ENCODE measurements around the gene TBC1D7. TPM values are rescaled to one million over a fixed set of nuclear protein-coding genes. Genes with fewer than 3 reads are reported as not detected.

Gene TBC1D7
- total RNA-seq, 1 donor from 2014 or later: 27.9 TPM

DNA sequence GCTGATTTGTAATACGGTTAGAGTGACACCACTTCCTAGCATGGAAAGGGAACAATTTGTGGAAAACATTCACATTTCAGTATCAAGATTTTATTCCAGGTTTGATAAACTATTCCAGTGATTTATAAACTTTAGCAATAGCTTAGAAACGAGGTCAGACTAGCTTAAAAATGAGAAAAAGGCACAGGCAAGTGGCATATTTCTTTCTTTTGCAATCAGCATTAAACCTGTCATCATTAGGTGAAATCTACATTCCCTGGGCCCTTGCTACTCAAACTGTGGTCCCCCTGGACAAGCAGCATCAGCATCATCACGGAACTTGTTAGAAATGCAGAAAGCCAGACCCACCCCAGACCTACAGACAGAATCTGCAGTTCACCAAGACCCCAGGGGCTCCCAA lies 29.9 kb downstream of the TBC1D7 start:
- no peak for FAIRE-seq

DNA sequence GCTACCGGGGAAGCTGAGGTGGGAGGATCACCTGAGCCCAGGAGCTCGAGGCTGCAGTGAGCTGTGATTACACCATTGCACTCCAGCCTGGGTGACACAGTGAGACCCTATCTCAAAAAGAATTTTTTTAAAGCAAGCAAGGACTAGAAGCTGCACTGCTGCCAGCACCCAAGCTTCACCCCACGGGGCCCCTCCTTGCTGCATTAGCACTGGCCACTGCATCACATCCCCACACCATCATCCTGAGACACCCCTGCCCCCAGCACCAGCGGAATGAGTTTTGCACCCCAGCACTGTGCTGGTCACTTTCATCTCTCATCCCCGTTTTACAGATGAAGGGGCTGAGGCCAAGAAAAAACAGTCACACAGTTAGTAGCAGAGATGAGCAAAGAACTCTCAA lies 30.9 kb downstream of the TBC1D7 start:
- DNase-seq (ENCODE audit: low read depth) (no peak), FAIRE-seq (no peak)
- Histone ChIP-seq H3K4me2 (ENCODE audit: low read length) (no peak overlapping the region), H3K4me3 (ENCODE audit: insufficient read depth, low read depth, low read length) (no peak overlapping the region), H3K27me3 (ENCODE audit: insufficient read depth, low read length) (no peaks in the 10 kb centered on the region), H3K9ac (ENCODE audit: low read length) (no peak overlapping the region), H3K4me1 (ENCODE audit: insufficient read depth, low read length) (peaks cover 2% of the 10 kb centered on the region), H4K20me1 (ENCODE audit: insufficient read depth, low read length) (peaks cover 5% of the 10 kb centered on the region), H2AFZ (ENCODE audit: low read depth, low read length) (no peak overlapping the region), H3K27ac (ENCODE audit: low read depth, low read length) (no peak overlapping the region), H3K9me3 (ENCODE audit: insufficient read depth, low read depth, low read length) (no peaks in the 10 kb centered on the region), H3K36me3 (ENCODE audit: insufficient read depth, low read length) (peaks cover 6% of the 10 kb centered on the region), H3K79me2 (ENCODE audit: insufficient read depth, low read length) (peaks cover 2% of the 10 kb centered on the region)
- Mint-ChIP-seq H3K27me3 (ENCODE audit: low read depth, unreplicated experiment) (no peaks in the 10 kb centered on the region), H3K9me3 (ENCODE audit: unreplicated experiment) (no peaks in the 10 kb centered on the region), H3K4me1 (ENCODE audit: low read depth, unreplicated experiment) (peaks cover under 1% of the 10 kb centered on the region), H3K4me3 (ENCODE audit: unreplicated experiment) (no peak overlapping the region), H3K27ac (ENCODE audit: unreplicated experiment) (no peak overlapping the region), H3K36me3 (ENCODE audit: low read depth, unreplicated experiment) (peaks cover 41% of the 10 kb centered on the region)
- no peak for TF ChIP-seq CTCF (IDR thresholded peaks at IDR 0.05; ENCODE audit: insufficient read depth, low read depth, low read length)
- TF ChIP-seq EZH2 (IDR thresholded peaks at IDR 0.05; ENCODE audit: insufficient read depth, low read length): no peak

More for the DNA sequence above, 29.9 kb downstream of the TBC1D7 start:
- H3K9ac ChIP-seq (ENCODE audit: low read length): no peak overlapping the region
- peaks cover 12% of the 10 kb centered on the region for H3K4me1 ChIP-seq (ENCODE audit: insufficient read depth, low read length)
- peaks cover 8% of the 10 kb centered on the region for H4K20me1 ChIP-seq (ENCODE audit: insufficient read depth, low read length)
- H3K27ac ChIP-seq (ENCODE audit: low read depth, low read length): no peak overlapping the region
- no peak for TF ChIP-seq EZH2 (IDR thresholded peaks at IDR 0.05; ENCODE audit: insufficient read depth, low read length)
- no peak for TF ChIP-seq CTCF (IDR thresholded peaks at IDR 0.05; ENCODE audit: insufficient read depth, low read depth, low read length)
- H2AFZ ChIP-seq (ENCODE audit: low read depth, low read length): no peak overlapping the region
- H3K27me3 Mint-ChIP-seq (ENCODE audit: low read depth, unreplicated experiment): no peaks in the 10 kb centered on the region
- peaks cover 6% of the 10 kb centered on the region for H3K36me3 ChIP-seq (ENCODE audit: insufficient read depth, low read length)
- no peak overlapping the region for H3K4me3 ChIP-seq (ENCODE audit: insufficient read depth, low read depth, low read length)
- no peak for DNase-seq (ENCODE audit: low read depth)
- no peak overlapping the region for H3K4me3 Mint-ChIP-seq (ENCODE audit: unreplicated experiment)
- peaks cover 11% of the 10 kb centered on the region for H3K4me1 Mint-ChIP-seq (ENCODE audit: low read depth, unreplicated experiment)
- no peaks in the 10 kb centered on the region for H3K9me3 ChIP-seq (ENCODE audit: insufficient read depth, low read depth, low read length)
- no peak overlapping the region for H3K4me2 ChIP-seq (ENCODE audit: low read length)
- H3K36me3 Mint-ChIP-seq (ENCODE audit: low read depth, unreplicated experiment): peaks cover 42% of the 10 kb centered on the region
- H3K79me2 ChIP-seq (ENCODE audit: insufficient read depth, low read length): peaks cover 2% of the 10 kb centered on the region
- H3K27me3 ChIP-seq (ENCODE audit: insufficient read depth, low read length): no peaks in the 10 kb centered on the region
- H3K9me3 Mint-ChIP-seq (ENCODE audit: unreplicated experiment): no peaks in the 10 kb centered on the region
- H3K27ac Mint-ChIP-seq (ENCODE audit: unreplicated experiment): no peak overlapping the region

DNA sequence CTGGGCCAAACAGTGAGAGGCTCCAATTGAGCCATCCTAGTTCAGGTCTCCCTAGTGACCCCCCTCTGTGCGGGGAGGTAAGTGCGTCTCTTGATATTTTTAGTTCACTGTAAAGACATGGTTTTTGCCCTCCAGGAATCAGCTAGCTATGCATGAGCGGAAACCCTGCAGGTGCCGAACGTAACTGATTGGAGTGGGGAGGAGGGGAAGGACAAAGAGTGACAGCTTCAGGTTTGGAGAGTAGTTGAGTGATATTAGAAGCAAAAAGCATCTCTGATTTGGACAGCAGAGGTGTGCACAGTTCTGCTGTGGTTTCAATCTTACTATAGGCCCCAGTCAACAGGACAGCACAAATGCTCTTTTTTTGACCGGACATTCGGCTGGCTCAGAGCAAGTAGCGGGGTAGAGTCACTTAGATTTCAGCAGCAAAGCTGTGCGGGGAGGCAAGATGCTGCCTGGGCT lies 31.8 kb downstream of the TBC1D7 start:
- no peaks in the 10 kb centered on the region for H3K4me1 Mint-ChIP-seq (ENCODE audit: low read depth, unreplicated experiment)
- Histone ChIP-seq H3K4me2 (ENCODE audit: low read length) (no peak overlapping the region), H3K36me3 (ENCODE audit: insufficient read depth, low read length) (peaks cover 6% of the 10 kb centered on the region), H2AFZ (ENCODE audit: low read depth, low read length) (no peak overlapping the region), H3K4me3 (ENCODE audit: insufficient read depth, low read depth, low read length) (no peak overlapping the region), H3K27me3 (ENCODE audit: insufficient read depth, low read length) (no peaks in the 10 kb centered on the region), H4K20me1 (ENCODE audit: insufficient read depth, low read length) (no peaks in the 10 kb centered on the region), H3K9ac (ENCODE audit: low read length) (no peak overlapping the region), H3K9me3 (ENCODE audit: insufficient read depth, low read depth, low read length) (no peaks in the 10 kb centered on the region), H3K4me1 (ENCODE audit: insufficient read depth, low read length) (no peaks in the 10 kb centered on the region), H3K79me2 (ENCODE audit: insufficient read depth, low read length) (peaks cover 2% of the 10 kb centered on the region), H3K27ac (ENCODE audit: low read depth, low read length) (no peak overlapping the region)
- H3K9me3 Mint-ChIP-seq (ENCODE audit: unreplicated experiment): no peaks in the 10 kb centered on the region
- FAIRE-seq: no peak
- no peak for DNase-seq (ENCODE audit: low read depth)
- no peaks in the 10 kb centered on the region for H3K27me3 Mint-ChIP-seq (ENCODE audit: low read depth, unreplicated experiment)
- peaks cover 38% of the 10 kb centered on the region for H3K36me3 Mint-ChIP-seq (ENCODE audit: low read depth, unreplicated experiment)
- TF ChIP-seq CTCF (IDR thresholded peaks at IDR 0.05; ENCODE audit: insufficient read depth, low read depth, low read length): no peak
- no peak for TF ChIP-seq EZH2 (IDR thresholded peaks at IDR 0.05; ENCODE audit: insufficient read depth, low read length)
- H3K27ac Mint-ChIP-seq (ENCODE audit: unreplicated experiment): no peak overlapping the region
- H3K4me3 Mint-ChIP-seq (ENCODE audit: unreplicated experiment): no peak overlapping the region
